Measurements from ENCODE around the gene SPO11.

DNA sequence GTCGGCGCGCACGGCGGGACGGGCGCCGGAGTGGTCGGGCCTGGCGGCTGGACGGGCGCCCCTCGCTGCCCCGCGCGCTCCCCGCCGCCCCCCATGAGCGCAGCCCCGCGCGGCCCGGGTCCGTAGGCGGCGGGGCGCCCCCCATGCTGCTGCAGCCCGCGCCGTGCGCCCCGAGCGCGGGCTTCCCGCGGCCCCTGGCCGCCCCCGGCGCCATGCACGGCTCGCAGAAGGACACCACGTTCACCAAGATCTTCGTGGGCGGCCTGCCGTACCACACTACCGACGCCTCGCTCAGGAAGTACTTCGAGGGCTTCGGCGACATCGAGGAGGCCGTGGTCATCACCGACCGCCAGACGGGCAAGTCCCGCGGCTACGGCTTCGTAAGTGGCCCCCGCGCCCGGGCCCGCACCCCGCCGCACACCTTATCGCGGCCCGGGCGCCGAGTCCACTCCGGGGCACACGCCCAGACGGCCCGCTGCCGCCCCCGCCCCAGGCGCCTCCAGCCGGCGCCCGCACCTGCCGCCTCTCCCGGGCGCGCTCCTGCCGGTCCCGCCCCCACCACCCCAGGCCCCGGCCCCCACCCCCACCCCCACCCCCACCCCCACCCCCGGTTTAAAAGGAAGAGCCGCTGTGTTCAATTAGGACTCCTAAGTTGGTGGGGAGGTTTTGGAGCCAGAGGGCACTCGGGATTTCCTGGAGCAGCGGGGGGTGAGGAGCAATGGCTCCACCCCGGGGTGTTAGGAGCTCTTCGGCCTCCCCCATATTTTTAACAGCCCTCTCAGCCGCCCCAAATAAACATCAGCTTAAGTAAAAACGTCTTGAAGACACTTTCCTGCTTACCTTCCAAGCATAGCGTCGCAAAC lies 62.1 kb downstream of the SPO11 start:
- TF ChIP-seq MAFK (conservative IDR thresholded peaks at IDR 0.05 in 1 of 2, IDR thresholded peaks at IDR 0.05 in 1 of 2; ENCODE audit: low read length in 2 of 2) (no peak), REL (CRISPR knock-in tag; conservative IDR thresholded peaks at IDR 0.05) (no peak), SMAD3 (CRISPR knock-in tag; IDR thresholded peaks at IDR 0.05) (no peak), U2AF2 (IDR thresholded peaks at IDR 0.05; ENCODE audit: low read depth, low read length) (no peak)
